HepG2 (cell line): ENCODE results near the gene MATR3. TPM values are rescaled to one million over a fixed set of nuclear protein-coding genes. Genes with fewer than 3 reads are reported as not detected.

Experiments
- BORCS8-MEF2B ChIP-seq: sonication (generic); formaldehyde crosslinking; IDR thresholded peaks from 2 replicates; pipeline ENCODE4 v1.8.0; 2022; ENCODE audit warnings: mild to moderate bottlenecking, missing genetic modification reagents
- BRF2 ChIP-seq: sonication (generic); formaldehyde crosslinking; IDR thresholded peaks from 2 replicates; pipeline ENCODE4 v1.8.1; 2022; ENCODE audit warnings: mild to moderate bottlenecking, missing genetic modification reagents
- FOXM1 ChIP-seq: sonication (generic); formaldehyde crosslinking; IDR thresholded peaks from 2 replicates; pipeline ENCODE4 v1.5.0; 2020; ENCODE audit warnings: missing genetic modification reagents
- HNRNPLL ChIP-seq: fragments of 200-400 bp; formaldehyde crosslinking; IDR thresholded peaks from 2 replicates; pipeline ENCODE4 v1.6.1; 2017; ENCODE audit warnings: mild to moderate bottlenecking, low read depth, low read length; ENCODE audit not compliant: poor library complexity, severe bottlenecking
- JUN ChIP-seq: sonication (generic); formaldehyde crosslinking; IDR thresholded peaks from 2 replicates; pipeline ENCODE4 v1.4.0; 2020; ENCODE audit warnings: mild to moderate bottlenecking, missing genetic modification reagents
- KDM1A ChIP-seq: IDR thresholded peaks from 2 replicates; pipeline ENCODE4 v1.6.1; 2016; ENCODE audit warnings: missing compliant biosample characterization
- NR1H2 ChIP-seq: sonication (generic); formaldehyde crosslinking; IDR thresholded peaks from 2 replicates; pipeline ENCODE4 v1.8.1; 2022; ENCODE audit warnings: low read depth, missing genetic modification reagents, borderline replicate concordance
- PLRG1 ChIP-seq: fragments of 450-650 bp; conservative IDR thresholded peaks from 2 replicates; pipeline ENCODE4 v1.6.1; 2016
- POLR2AphosphoS2 ChIP-seq: IDR thresholded peaks from 2 replicates; pipeline ENCODE4 v1.6.1; 2011; ENCODE audit warnings: low read depth, low read length, improper control_type of control experiment
- PPARG ChIP-seq: conservative IDR thresholded peaks from 2 replicates; pipeline ENCODE4 v1.6.1; 2016; ENCODE audit warnings: missing biosample characterization, missing genetic modification reagents
- RBAK ChIP-seq: sonication (generic); formaldehyde crosslinking; IDR thresholded peaks from 2 replicates; pipeline ENCODE4 v1.5.1; 2020; ENCODE audit warnings: mild to moderate bottlenecking, missing genetic modification reagents
- SP4 ChIP-seq: sonication (generic); formaldehyde crosslinking; IDR thresholded peaks from 2 replicates; pipeline ENCODE4 v1.8.1; 2023; ENCODE audit warnings: mild to moderate bottlenecking, missing genetic modification reagents
- TAF15 ChIP-seq: fragments of 200-400 bp; formaldehyde crosslinking; IDR thresholded peaks from one replicate; pipeline ENCODE4 v1.6.1; 2018; ENCODE audit warnings: mild to moderate bottlenecking, low read depth, low read length; ENCODE audit not compliant: poor library complexity, severe bottlenecking
- ZBTB33 ChIP-seq: sonication (generic); formaldehyde crosslinking; IDR thresholded peaks from 2 replicates; pipeline ENCODE4 v1.4.0; 2020; ENCODE audit warnings: missing genetic modification reagents
- ZNF557 ChIP-seq: sonication (generic); formaldehyde crosslinking; IDR thresholded peaks from 2 replicates; pipeline ENCODE4 v1.4.0; 2020; ENCODE audit warnings: missing genetic modification reagents
- ZNF615 ChIP-seq: sonication (generic); formaldehyde crosslinking; IDR thresholded peaks from 2 replicates; pipeline ENCODE4 v1.5.0; 2020; ENCODE audit warnings: mild to moderate bottlenecking, missing genetic modification reagents, borderline replicate concordance
- ZNF768 ChIP-seq: sonication (generic); formaldehyde crosslinking; IDR thresholded peaks from 2 replicates; pipeline ENCODE4 v1.4.0; 2020; ENCODE audit warnings: missing genetic modification reagents
- polyA plus RNA-seq, 8 experiments: library from polyadenylated mRNA; depleted of rRNA in 3 of 8; stranded (reverse) in 7 of 8; unstranded in 1 of 8; fragments of >200 nt; fragmentation: Illumina TruSeq in 4 of 8; extraction: Trizol in 4 of 8; gene quantifications; 2 replicates each; pipeline versions ENCODE4 v1.2.1 to v1.2.3, GENCODE V29; 2011 to 2016; ENCODE audit warnings: low read depth in 4 of 8, missing spikeins in 1 of 8, mixed read lengths in 1 of 8; ENCODE audit not compliant: insufficient read depth in 1 of 8
- total RNA-seq, 5 experiments: library from RNA; depleted of rRNA; stranded (reverse); fragments of >200 nt; fragmentation: Illumina TruSeq; extraction: Trizol; gene quantifications; 2 replicates each; pipeline ENCODE4 v1.2.3, GENCODE V29; 2016; ENCODE audit warnings: low read depth in 1 of 5
- TF ChIP-seq, protein P1 (sequence below): sonication (generic); formaldehyde crosslinking; IDR thresholded peaks from 2 replicates; pipeline ENCODE4 v1.5.0; 2020; ENCODE audit warnings: missing genetic modification reagents
- TF ChIP-seq, protein P2 (sequence below): IDR thresholded peaks from 2 replicates; pipeline ENCODE4 v1.6.1; 2016; ENCODE audit warnings: mild to moderate bottlenecking
- TF ChIP-seq, protein P3 (sequence below): sonication (generic); formaldehyde crosslinking; IDR thresholded peaks from 2 replicates; pipeline ENCODE4 v1.5.0; 2020; ENCODE audit warnings: missing genetic modification reagents
- TF ChIP-seq, protein P4 (sequence below): sonication (generic); formaldehyde crosslinking; conservative IDR thresholded peaks from 2 replicates; pipeline ENCODE4 v1.4.0; 2020; ENCODE audit warnings: missing genetic modification reagents

MATR3 gene
- total and polyA plus RNA-seq, 2 of the 13 experiments (the other 11 are each of a cell fraction or from before 2014, with no cell fraction given): 94.2 to 341 TPM

DNA sequence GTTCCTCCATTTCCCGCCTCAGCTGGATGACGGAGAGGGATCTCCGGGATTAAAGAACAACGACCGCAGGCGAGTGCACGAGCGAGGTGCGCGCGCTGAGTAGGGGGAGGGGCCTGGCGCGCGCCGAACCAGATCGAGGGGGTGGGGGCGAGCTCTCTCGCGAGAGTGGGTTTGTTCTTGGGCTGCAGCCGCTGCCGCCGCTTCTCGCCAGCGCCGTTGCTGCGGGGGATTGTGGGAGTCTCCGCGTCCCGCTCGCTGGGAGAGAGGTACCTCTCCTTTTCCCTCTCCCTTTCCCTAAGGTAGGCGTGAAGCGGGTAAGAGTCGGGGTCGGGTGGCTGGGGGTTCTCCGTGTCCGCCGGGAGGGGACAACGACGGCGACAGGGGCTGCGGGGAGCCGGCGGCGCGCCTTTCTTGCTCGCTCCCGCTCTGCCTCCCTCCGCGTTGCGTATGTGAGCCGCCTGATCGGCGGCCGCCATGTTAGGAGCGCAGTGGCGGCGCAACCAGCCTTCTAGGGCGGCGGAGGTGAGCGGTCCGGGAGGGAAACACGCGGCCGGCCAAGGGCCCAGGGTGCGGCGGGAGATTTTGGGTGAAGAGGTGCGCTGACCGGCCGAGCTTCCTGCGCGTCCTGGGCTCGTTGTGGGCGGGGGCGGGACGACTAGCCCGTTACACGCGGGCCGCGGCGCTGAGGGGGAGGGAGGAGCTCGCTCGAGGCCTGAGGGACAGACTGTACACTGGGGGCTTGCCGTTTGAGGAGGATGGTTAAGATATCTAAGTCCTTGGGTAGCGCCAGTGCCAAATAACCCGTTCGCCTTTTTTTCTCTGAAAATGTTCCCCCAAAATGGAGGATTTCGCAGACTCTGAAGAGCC is at the start of gene MATR3 (continued):
- TF ChIP-seq ZNF768: peak; percentile 71; the same call in 1 of the 2 replicates
- TF ChIP-seq BRF2: no peak
- TF ChIP-seq FOXM1: no peak
- TF ChIP-seq, protein P1, sequence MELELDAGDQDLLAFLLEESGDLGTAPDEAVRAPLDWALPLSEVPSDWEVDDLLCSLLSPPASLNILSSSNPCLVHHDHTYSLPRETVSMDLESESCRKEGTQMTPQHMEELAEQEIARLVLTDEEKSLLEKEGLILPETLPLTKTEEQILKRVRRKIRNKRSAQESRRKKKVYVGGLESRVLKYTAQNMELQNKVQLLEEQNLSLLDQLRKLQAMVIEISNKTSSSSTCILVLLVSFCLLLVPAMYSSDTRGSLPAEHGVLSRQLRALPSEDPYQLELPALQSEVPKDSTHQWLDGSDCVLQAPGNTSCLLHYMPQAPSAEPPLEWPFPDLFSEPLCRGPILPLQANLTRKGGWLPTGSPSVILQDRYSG (CRISPR knock-in tag): peak; percentile 48; the same call in 1 of the 2 replicates
- no peak; the same call in none of the 2 replicates for TF ChIP-seq SP4 (CRISPR knock-in tag)
- TF ChIP-seq TAF15: no peak
- no peak for TF ChIP-seq NR1H2 (CRISPR knock-in tag)
- peak; percentile 35; the same call in 1 of the 2 replicates for TF ChIP-seq BORCS8-MEF2B (CRISPR knock-in tag)
- TF ChIP-seq ZNF615: no peak
- peak; percentile 74; the same call in 1 of the 2 replicates for TF ChIP-seq ZNF557
- TF ChIP-seq PLRG1: no peak
- no peak for TF ChIP-seq PPARG (CRISPR knock-in tag)
- TF ChIP-seq, protein P2, sequence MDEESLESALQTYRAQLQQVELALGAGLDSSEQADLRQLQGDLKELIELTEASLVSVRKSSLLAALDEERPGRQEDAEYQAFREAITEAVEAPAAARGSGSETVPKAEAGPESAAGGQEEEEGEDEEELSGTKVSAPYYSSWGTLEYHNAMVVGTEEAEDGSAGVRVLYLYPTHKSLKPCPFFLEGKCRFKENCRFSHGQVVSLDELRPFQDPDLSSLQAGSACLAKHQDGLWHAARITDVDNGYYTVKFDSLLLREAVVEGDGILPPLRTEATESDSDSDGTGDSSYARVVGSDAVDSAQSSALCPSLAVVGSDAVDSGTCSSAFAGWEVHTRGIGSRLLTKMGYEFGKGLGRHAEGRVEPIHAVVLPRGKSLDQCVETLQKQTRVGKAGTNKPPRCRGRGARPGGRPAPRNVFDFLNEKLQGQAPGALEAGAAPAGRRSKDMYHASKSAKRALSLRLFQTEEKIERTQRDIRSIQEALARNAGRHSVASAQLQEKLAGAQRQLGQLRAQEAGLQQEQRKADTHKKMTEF (CRISPR knock-in tag): peak; percentile 91
- peak; percentile 20; the same call in 1 of the 2 replicates for TF ChIP-seq ZBTB33 (CRISPR knock-in tag)
- peak; percentile 79; the same call in 1 of the 2 replicates for TF ChIP-seq JUN
- 0 out of 2 replicates have a peak, but pooled peaks have one; percentile 32 for TF ChIP-seq KDM1A
- TF ChIP-seq, protein P3, sequence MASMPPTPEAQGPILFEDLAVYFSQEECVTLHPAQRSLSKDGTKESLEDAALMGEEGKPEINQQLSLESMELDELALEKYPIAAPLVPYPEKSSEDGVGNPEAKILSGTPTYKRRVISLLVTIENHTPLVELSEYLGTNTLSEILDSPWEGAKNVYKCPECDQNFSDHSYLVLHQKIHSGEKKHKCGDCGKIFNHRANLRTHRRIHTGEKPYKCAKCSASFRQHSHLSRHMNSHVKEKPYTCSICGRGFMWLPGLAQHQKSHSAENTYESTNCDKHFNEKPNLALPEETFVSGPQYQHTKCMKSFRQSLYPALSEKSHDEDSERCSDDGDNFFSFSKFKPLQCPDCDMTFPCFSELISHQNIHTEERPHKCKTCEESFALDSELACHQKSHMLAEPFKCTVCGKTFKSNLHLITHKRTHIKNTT (CRISPR knock-in tag): no peak
- peak; percentile 82 for TF ChIP-seq HNRNPLL
- TF ChIP-seq, protein P4, sequence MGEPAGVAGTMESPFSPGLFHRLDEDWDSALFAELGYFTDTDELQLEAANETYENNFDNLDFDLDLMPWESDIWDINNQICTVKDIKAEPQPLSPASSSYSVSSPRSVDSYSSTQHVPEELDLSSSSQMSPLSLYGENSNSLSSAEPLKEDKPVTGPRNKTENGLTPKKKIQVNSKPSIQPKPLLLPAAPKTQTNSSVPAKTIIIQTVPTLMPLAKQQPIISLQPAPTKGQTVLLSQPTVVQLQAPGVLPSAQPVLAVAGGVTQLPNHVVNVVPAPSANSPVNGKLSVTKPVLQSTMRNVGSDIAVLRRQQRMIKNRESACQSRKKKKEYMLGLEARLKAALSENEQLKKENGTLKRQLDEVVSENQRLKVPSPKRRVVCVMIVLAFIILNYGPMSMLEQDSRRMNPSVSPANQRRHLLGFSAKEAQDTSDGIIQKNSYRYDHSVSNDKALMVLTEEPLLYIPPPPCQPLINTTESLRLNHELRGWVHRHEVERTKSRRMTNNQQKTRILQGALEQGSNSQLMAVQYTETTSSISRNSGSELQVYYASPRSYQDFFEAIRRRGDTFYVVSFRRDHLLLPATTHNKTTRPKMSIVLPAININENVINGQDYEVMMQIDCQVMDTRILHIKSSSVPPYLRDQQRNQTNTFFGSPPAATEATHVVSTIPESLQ (CRISPR knock-in tag): no peak
- no peak for TF ChIP-seq POLR2AphosphoS2
- TF ChIP-seq RBAK (CRISPR knock-in tag): no peak
